GM19328 (cell line): ENCODE data around the gene MPG.

ENCODE experiments used
- ATAC-seq: cut with Tn5 transposase; IDR thresholded peaks from one replicate; pipeline ENCODE4 v1.9.1; 2021; ENCODE audit warnings: mild to moderate bottlenecking, moderate library complexity; ENCODE audit not compliant: unreplicated experiment

The MPG gene

GRCh38 chr16:83060-83603, 5.1 kb downstream of the MPG start:
- ATAC-seq, result no peak

- no peak for ATAC-seq
Observed at GRCh38 chr16:83781-84615, 6.0 kb downstream of the MPG start.

- no peak for ATAC-seq
Observed at GRCh38 chr16:84718-85406, 6.8 kb downstream of the MPG start.

GRCh38 chr16:85407-85782, 7.4 kb downstream of the MPG start:
- ATAC-seq, result no peak

- ATAC-seq, result no peak
Observed at GRCh38 chr16:85865-86264, 7.8 kb downstream of the MPG start.

- no peak for ATAC-seq
Observed at GRCh38 chr16:86483-86952, 8.5 kb downstream of the MPG start.

- ATAC-seq, result no peak
Observed at GRCh38 chr16:88613-89012, 10.6 kb downstream of the MPG start.

GRCh38 chr16:89391-90302, 11.6 kb downstream of the MPG start:
- ATAC-seq, result no peak

- no peak for ATAC-seq
Observed at GRCh38 chr16:91484-91883, 13.5 kb downstream of the MPG start.

- ATAC-seq, result no peak
Observed at GRCh38 chr16:92431-93339, 14.7 kb downstream of the MPG start.

- no peak for ATAC-seq
Observed at GRCh38 chr16:94918-95265, 16.9 kb downstream of the MPG start.

GRCh38 chr16:96935-97381, 18.9 kb downstream of the MPG start:
- peak; percentile 76 for ATAC-seq

GRCh38 chr16:97822-98221, 19.8 kb downstream of the MPG start:
- ATAC-seq, result no peak

- no peak for ATAC-seq
Observed at GRCh38 chr16:100989-101388, 23.0 kb downstream of the MPG start.

GRCh38 chr16:101586-101985, 23.6 kb downstream of the MPG start:
- no peak for ATAC-seq

GRCh38 chr16:102060-102855, 24.2 kb downstream of the MPG start:
- no peak for ATAC-seq

GRCh38 chr16:104355-104754, 26.3 kb downstream of the MPG start:
- ATAC-seq, result no peak

GRCh38 chr16:104928-105327, 26.9 kb downstream of the MPG start:
- ATAC-seq, result no peak

- no peak for ATAC-seq
Observed at GRCh38 chr16:105521-105920, 27.5 kb downstream of the MPG start.
